ENCODE results near the gene C9orf78. TPM values are rescaled to one million over a fixed set of nuclear protein-coding genes. Genes with fewer than 3 reads are reported as not detected.

Gene C9orf78
- total RNA-seq, 1 experiment from 2014 or later, result 37.5 TPM

DNA sequence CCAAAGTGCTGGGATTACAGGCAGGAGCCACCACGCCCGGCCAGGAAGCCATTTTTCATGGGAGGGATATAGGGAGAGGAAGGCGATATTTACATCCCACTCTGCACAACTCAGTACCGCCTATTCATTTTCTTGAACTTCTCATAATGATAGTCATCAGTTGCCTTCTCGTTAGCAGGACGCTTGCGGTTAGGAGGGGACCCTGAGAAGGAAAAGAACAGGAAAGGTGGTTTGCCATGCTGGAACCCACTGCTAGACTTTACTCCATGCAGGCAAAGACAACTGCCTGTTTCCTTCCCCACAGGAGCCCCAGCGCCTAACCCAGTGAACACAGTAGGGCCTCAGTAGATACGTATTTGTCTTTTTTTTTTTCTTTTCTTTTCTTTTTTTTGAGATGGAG lies 7.0 kb downstream of the C9orf78 start:
- Histone ChIP-seq H3K23me2 (ENCODE audit: insufficient read length, low read depth, low read length, poor library complexity, severe bottlenecking) (peaks cover 2% of the 10 kb centered on the region), H3K79me2 (ENCODE audit: insufficient read depth, low read length) (no peaks in the 10 kb centered on the region; the same call in 1 of the 2 replicates), H3K4me1 (ENCODE audit: insufficient read depth, low read length) (no peaks in the 10 kb centered on the region), H2BK5ac (ENCODE audit: insufficient read length, low read length) (no peak overlapping the region), H2AFZ (ENCODE audit: low read length) (no peak overlapping the region), H3K27me3 (ENCODE audit: insufficient read depth, low read length) (no peaks in the 10 kb centered on the region), H4K5ac (ENCODE audit: insufficient read length, low read depth, low read length) (no peak overlapping the region), H3K56ac (ENCODE audit: insufficient read length, low read depth, low read length) (no peak overlapping the region), H4K91ac (ENCODE audit: insufficient read length, low read depth, low read length) (no peak overlapping the region), H3K79me1 (ENCODE audit: insufficient read depth, low read depth, low read length, poor library complexity, severe bottlenecking) (no peaks in the 10 kb centered on the region), H2AK5ac (ENCODE audit: insufficient read length, low read length) (no peak overlapping the region), H3K4ac (ENCODE audit: low read depth, low read length) (no peak overlapping the region), H3K23ac (ENCODE audit: insufficient read length, low read depth, low read length) (no peak overlapping the region), H4K20me1 (ENCODE audit: control insufficient read depth, insufficient read depth, insufficient read length) (no peaks in the 10 kb centered on the region), H3K27ac (ENCODE audit: insufficient read length, low read depth, low read length) (no peak overlapping the region), H3K18ac (ENCODE audit: insufficient read length, low read depth, low read length) (no peak overlapping the region), H3K9me3 (ENCODE audit: control insufficient read depth, low read depth, low read length) (no peaks in the 10 kb centered on the region), H2BK120ac (ENCODE audit: low read depth, low read length, poor library complexity, severe bottlenecking) (no peak overlapping the region), H3T11ph (ENCODE audit: low read length) (no peak overlapping the region), H3K9ac (ENCODE audit: extremely low read depth, insufficient read length, low read length) (no peak overlapping the region), H2BK15ac (ENCODE audit: low read depth, low read length) (no peak overlapping the region), H2BK12ac (ENCODE audit: insufficient read length, low read depth, low read length) (no peak overlapping the region), H2BK20ac (ENCODE audit: low read depth, low read length, poor library complexity, severe bottlenecking) (no peak overlapping the region), H3K4me2 (ENCODE audit: insufficient read depth, insufficient read length, low read length) (no peak overlapping the region), H4K8ac (replicated peaks; ENCODE audit: insufficient read length, low read depth, low read length) (no peak overlapping the region), H3K14ac (ENCODE audit: insufficient read depth, low read length) (no peak overlapping the region)
- H3K4me1 Mint-ChIP-seq, result peaks cover under 1 to 1% of the 10 kb centered on the region in 2 experiments; a peak in 3 of 4 replicates
- no peaks in the 10 kb centered on the region for H3K9me3 Mint-ChIP-seq
- no peaks in the 10 kb centered on the region for H3K27me3 Mint-ChIP-seq (ENCODE audit: low read depth)
- no peak overlapping the region for H3K27ac Mint-ChIP-seq
- peaks cover 17 to 54% (median 45%) of the 10 kb centered on the region in 3 experiments; a peak in 6 of 7 replicates for H3K36me3 Mint-ChIP-seq (ENCODE audit: insufficient read depth in 1 of 3, low read depth in 3 of 3)
- WGBS (ENCODE audit: extremely low coverage, insufficient read length, low lambda C conversion rate), result no CpG with 5 or more reads among the region's 9 CpGs
- no peak overlapping the region for H3K4me3 Mint-ChIP-seq
- TF ChIP-seq, protein P1, sequence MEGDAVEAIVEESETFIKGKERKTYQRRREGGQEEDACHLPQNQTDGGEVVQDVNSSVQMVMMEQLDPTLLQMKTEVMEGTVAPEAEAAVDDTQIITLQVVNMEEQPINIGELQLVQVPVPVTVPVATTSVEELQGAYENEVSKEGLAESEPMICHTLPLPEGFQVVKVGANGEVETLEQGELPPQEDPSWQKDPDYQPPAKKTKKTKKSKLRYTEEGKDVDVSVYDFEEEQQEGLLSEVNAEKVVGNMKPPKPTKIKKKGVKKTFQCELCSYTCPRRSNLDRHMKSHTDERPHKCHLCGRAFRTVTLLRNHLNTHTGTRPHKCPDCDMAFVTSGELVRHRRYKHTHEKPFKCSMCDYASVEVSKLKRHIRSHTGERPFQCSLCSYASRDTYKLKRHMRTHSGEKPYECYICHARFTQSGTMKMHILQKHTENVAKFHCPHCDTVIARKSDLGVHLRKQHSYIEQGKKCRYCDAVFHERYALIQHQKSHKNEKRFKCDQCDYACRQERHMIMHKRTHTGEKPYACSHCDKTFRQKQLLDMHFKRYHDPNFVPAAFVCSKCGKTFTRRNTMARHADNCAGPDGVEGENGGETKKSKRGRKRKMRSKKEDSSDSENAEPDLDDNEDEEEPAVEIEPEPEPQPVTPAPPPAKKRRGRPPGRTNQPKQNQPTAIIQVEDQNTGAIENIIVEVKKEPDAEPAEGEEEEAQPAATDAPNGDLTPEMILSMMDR (conservative IDR thresholded peaks at IDR 0.05), result no peak
- no peak for DNase-seq
